Measurements from ENCODE around the gene PALLD. TPM values are rescaled to one million over a fixed set of nuclear protein-coding genes. Genes with fewer than 3 reads are reported as not detected.
A peak's percentile ranks its signal among the peaks of the same experiment; 100 is the strongest.

Gene PALLD
- total RNA-seq, 1 experiment from 2014 or later: 95.9 TPM

DNA sequence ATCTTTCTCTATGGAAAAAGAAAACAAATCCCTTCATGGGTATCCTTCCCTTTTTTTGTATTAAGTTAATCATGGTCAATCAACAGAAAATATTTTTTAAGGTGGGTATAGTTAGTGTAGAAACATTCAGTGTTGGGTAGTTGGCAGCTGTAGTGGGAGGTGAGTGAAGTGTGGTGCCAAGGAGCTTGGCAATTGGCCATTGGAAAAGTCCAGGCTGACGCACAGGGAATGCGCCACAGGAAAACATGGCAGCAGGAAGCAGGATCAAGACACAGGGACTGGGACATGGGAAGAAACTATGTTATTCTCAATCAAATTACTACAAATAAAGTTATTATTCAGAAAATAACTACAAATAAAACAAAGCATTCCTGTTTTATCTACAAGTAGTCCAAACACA is 20.0 kb downstream of the PALLD start:
- in situ Hi-C loops (cut with HindIII; ENCODE audit: low pct_unique_long_range_greater_than_20kb, low sequenced_read_pairs): no loop called here
- no peak for DNase-seq (ENCODE audit: low read depth)

DNA sequence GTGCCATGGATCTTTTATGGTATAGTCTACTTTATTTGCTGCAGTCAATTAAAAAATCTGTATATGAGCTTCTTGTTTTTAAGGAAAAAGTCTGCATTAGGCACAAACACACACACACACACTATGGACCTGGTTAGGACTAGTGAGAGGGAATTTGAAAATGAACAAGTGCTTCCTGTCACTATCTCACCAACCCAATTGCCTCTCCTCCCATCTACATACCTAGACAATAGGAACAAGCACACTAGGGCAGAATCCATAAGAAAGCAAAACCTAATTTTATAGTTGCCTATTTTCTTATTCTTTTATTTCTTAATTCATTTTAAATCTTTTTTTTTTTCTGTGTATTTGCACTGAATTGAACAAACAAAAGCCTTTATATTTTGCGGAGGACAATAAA is 22.7 kb downstream of the PALLD start:
- no peak for DNase-seq (ENCODE audit: low read depth)
- in situ Hi-C loops (cut with HindIII; ENCODE audit: low pct_unique_long_range_greater_than_20kb, low sequenced_read_pairs): no loop called here

DNA sequence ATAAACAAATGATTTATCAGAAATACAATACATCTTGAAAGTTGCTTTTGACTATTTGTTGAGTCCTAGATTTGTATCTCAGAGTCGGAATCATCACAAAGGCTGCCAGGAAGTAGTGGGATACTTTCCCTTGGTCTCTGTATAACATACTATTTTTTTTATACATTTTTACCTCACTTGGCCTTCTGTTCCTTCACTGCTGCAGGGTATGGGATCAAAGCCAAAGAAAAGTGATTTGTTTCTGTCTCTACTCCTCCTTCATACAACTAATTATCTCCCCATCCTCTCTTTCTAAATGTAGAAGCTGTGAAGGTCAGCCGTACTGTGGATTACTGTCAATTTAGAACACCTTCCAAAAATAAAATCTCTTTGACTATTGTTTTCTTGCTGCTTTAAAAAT is 24.9 kb downstream of the PALLD start:
- in situ Hi-C loops (cut with HindIII; ENCODE audit: low pct_unique_long_range_greater_than_20kb, low sequenced_read_pairs): no loop called here
- no peak for DNase-seq (ENCODE audit: low read depth)

DNA sequence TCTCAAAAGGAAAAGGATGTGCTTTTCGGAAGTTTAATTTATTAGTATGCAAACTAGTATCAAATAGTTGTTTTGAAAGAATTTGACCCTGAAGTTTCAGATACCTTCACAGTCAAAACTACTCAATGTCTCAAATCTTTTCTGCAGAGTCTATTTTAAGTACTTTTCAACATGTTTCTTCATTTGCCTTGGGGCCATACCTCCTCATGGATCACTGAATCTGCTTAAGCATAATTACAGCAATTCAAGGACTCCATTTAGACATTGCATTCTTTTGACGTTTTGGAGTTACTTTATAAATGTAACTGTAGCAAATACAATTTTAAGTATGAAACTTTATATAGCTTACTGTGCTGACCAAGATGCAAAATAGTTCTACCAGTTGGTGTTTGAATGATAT is 25.5 kb downstream of the PALLD start:
- DNase-seq (ENCODE audit: low read depth): no peak
- in situ Hi-C loops (cut with HindIII; ENCODE audit: low pct_unique_long_range_greater_than_20kb, low sequenced_read_pairs): no loop called here

DNA sequence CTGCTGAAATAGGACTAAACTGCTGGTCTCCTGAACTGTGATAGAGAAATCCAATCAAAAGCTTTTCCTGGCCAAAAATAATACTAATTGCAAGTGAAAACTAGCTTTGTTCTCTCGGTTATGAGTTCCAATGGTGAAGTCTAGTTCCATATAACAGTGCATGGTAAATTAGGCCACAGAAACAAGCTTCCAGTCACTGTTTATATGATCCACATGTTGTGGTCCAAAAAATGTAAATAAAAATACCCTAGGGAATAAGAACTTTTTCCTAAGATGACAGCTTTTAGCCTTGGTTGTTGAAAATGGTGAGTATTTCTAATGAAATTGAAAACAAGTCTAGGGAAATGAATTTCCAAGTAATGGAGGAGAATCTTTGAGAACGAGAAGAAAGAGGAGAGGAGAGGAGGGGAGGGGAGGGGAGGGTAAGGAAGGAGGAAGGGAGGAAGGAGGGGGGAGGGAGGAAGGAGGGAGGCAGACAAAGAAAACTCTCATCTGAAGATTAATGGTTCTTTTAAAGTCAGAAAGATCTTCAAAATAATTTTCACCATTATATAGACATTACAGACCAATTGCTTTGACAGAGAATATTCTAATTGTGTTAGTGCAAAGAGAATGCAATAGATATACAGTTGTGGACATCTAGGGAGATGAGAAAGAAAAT is 26.1 kb downstream of the PALLD start:
- no peak for DNase-seq (ENCODE audit: low read depth)
- in situ Hi-C loops (cut with HindIII; ENCODE audit: low pct_unique_long_range_greater_than_20kb, low sequenced_read_pairs): no loop called here

GRCh38 chr4:168524006-168524405 is 27.2 kb downstream of the PALLD start:
- DNase-seq (ENCODE audit: low read depth): peak; percentile 9
- in situ Hi-C loops (cut with HindIII; ENCODE audit: low pct_unique_long_range_greater_than_20kb, low sequenced_read_pairs): no loop called here

DNA sequence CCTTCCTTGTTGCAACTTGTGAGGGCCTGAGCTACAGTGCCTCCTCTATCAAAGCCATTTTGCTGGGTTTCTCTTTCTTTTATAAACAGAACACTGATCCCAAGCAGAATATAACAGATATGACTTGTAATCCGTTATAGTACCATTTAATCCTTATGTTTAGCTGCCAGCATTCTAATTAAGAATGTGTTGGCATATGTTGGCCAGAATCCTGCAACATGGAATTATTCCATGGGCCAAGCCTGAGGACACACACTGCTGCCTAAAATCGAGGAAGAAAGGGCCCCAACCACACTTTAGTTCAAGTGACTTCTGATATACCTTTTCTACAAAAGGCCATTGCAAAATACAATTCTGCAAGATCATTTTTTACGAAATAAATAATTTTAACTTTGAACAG is 28.0 kb downstream of the PALLD start:
- in situ Hi-C loops (cut with HindIII; ENCODE audit: low pct_unique_long_range_greater_than_20kb, low sequenced_read_pairs): no loop called here

DNA sequence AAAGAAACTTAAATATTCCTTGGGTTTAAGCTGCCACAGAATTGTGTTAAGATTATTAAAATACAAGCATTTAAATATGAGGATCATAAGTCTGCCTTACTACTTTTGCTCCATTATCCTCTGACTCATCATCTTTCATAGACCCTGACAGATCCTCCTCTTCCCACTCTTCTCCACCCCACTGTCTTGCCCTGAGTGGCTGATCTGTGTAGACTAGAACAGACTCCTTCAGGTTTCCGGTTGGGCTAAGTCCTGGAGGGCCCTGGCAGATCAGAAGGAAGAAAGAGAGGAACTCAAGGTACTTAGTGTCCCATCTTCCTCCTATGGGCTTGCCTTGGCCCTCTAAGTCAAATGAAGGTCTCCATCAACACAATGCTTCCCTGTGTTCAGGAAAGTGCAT is 30.7 kb downstream of the PALLD start:
- in situ Hi-C loops (cut with HindIII; ENCODE audit: low pct_unique_long_range_greater_than_20kb, low sequenced_read_pairs): no loop called here

More for the DNA sequence above, 28.0 kb downstream of the PALLD start:
- no peak for DNase-seq (ENCODE audit: low read depth)

DNA sequence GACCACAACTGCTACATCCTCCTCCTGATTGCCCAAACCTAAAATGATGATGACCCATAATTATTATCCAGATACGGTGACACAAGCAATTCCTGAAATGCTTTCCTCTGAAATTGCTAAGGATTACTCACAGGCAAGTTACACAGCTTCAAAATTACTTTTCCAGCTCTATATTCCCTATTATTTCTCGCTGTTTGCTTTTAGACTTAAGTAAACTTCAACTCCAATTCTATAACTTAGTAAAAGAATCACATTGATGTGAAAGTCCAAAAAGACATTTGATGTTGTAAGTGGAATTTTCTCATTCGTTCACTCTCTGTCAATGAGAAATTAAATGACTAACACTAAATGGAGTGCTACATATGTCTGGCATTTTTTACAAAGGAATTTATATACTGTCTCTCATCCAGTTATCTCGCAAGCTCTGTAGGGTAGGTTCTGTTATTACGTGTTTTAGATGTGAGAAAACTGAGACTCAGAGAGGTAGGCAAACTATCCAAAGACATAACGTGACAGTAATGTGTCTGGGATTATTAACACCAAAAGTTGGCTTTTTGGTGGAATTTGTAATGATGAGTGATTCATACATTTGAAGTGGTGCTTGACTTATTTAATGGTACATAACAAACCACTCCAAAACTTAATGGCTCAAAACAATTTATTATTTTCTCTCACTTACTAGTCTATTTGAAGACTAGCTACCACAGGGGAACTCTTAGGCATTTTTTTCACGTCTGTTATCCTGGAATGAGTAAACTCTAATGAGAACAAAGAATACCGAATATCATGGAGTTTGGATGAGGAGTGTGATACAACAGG is 31.5 kb downstream of the PALLD start:
- in situ Hi-C loops (cut with HindIII; ENCODE audit: low pct_unique_long_range_greater_than_20kb, low sequenced_read_pairs): no loop called here
- DNase-seq (ENCODE audit: low read depth): no peak

More for the DNA sequence above, 30.7 kb downstream of the PALLD start:
- no peak for DNase-seq (ENCODE audit: low read depth)

DNA sequence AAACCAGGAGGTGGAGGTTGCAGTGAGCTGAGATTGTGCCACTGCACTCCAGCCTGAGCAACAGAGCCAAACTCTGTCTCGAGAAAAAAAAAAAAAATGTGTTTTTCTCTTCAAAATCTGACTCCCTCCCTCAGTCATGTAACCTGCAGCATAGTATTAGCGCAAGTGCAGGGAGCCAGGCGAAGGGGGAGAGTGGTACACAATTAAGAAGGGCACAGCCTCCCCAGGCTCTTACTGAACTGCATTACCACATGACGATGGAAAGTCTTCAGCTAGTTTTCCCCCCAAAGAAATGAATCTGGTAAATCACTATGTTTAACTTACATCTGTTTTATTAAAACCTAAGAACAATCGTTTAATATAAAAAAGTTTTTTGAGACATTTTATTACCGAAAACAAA is 32.4 kb downstream of the PALLD start:
- DNase-seq (ENCODE audit: low read depth): no peak
- in situ Hi-C loops (cut with HindIII; ENCODE audit: low pct_unique_long_range_greater_than_20kb, low sequenced_read_pairs): no loop called here

DNA sequence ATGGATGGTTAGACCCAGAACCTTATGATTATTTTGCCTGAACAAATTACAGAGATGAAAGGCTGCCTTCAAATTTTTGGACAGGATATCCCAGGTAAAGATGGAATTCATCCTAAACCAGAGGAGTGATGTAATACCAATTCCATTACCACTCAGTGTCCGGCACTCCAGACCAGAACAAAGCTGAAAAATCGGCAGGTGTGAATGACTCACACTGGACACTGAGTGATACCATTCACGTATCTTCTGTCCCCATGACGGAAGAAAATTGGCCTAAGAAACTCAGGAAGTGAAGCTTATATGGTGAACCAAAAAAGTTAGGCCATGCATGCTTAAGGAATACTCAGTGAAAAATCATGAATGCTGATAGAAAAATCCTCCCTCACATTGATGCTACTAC is 34.5 kb downstream of the PALLD start:
- in situ Hi-C loops (cut with HindIII; ENCODE audit: low pct_unique_long_range_greater_than_20kb, low sequenced_read_pairs): no loop called here
- DNase-seq (ENCODE audit: low read depth): no peak

GRCh38 chr4:168534535-168534934 is 37.7 kb downstream of the PALLD start:
- in situ Hi-C loops (cut with HindIII; ENCODE audit: low pct_unique_long_range_greater_than_20kb, low sequenced_read_pairs): no loop called here
- DNase-seq (ENCODE audit: low read depth): no peak

DNA sequence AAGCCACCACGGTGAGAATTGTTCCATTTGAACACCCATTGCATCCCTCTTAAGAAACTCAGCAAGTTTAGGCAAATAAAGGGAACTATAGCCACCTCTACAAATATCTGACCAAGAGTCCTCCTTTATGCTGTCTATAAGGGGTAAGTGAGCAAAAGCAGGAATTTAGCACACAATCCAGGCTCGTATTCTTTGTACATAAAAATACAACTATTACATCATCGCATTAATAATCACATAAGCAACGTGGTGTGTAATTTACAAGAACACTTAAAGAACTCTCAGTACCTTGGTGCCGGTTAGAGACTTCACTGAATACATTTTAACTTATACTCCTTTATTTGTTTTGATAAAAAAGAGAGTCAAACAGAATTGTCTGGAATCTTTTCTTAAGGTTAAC is 38.8 kb downstream of the PALLD start:
- in situ Hi-C loops (cut with HindIII; ENCODE audit: low pct_unique_long_range_greater_than_20kb, low sequenced_read_pairs): no loop called here
- DNase-seq (ENCODE audit: low read depth): no peak

DNA sequence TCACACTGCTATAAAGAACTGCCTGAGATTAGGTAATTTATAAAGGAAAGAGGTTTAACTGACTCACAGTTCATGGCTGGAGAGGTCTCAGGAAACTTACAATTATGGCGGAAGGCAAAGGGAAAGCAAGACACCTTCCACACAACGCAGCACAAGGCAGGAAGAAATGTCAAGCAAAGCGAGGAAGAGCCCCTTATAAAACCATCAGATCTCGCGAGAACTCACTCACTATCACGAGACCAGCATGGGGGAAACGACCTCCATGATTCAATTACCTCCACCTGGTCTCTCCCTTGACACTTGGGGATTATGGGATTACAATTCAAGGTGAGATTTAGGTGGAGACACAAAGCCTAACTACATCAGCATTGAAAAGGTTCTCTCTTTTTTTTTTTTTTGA is 39.6 kb downstream of the PALLD start:
- no peak for DNase-seq (ENCODE audit: low read depth)
- in situ Hi-C loops (cut with HindIII; ENCODE audit: low pct_unique_long_range_greater_than_20kb, low sequenced_read_pairs): no loop called here

DNA sequence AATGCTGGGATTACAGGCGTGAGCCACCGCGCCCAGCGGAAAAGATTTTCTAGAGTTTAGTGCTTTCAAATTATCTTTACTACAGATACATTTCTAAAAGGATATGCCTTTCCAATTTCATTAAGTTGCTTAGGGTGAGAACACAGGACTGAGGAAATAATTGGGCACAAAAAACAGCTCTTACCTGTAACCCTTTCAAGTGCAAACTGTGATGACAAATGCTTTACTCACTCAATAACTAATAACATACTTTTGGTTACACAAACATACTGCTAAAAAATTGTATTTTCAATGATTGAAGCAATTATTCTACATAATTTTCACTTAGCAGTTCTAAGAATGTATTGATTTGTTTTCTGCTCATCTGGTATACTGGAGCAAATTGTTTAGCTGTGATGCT is 40.2 kb downstream of the PALLD start:
- in situ Hi-C loops (cut with HindIII; ENCODE audit: low pct_unique_long_range_greater_than_20kb, low sequenced_read_pairs): no loop called here

DNA sequence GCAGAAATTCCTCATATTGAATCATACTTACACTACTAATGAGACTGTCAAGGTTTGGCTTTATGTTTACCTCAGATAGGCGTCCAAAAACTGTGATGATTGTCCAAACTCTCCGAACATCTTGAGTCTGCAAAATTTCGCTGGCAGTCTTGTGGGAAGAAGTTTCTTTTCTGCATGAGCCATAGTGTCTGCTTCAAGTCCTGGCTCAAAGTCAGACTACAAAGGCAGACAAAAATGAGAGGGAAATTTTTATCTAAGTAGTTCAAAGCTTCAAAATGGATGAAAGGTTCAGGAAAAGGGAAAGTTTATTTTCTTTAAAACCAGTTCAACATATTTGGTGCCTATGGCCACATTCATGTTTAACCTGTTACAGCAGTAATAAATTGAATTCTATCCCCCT is 40.7 kb downstream of the PALLD start:
- no peak for DNase-seq (ENCODE audit: low read depth)
- in situ Hi-C loops (cut with HindIII; ENCODE audit: low pct_unique_long_range_greater_than_20kb, low sequenced_read_pairs): no loop called here

More for the DNA sequence above, 40.2 kb downstream of the PALLD start:
- DNase-seq (ENCODE audit: low read depth): no peak

DNA sequence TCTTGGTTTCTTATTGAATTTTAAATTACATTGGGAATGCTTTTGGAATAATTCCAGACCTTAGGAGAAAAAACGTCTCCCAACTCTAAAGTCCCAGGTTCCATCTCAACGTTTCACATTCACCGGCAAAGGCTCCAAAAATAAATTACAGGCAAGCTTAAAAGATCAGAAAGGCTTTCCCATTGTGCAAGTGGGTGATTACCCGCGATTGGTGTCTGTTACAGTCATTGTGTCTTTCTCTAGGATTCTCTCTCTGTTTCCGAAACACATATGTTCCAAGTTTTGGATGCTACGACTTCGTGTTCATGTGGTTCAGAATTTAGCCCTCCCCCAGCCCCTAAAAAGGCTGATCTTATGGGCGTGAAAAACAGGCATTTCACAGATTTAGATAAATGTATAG is 41.8 kb downstream of the PALLD start:
- in situ Hi-C loops (cut with HindIII; ENCODE audit: low pct_unique_long_range_greater_than_20kb, low sequenced_read_pairs): no loop called here
- DNase-seq (ENCODE audit: low read depth): no peak

DNA sequence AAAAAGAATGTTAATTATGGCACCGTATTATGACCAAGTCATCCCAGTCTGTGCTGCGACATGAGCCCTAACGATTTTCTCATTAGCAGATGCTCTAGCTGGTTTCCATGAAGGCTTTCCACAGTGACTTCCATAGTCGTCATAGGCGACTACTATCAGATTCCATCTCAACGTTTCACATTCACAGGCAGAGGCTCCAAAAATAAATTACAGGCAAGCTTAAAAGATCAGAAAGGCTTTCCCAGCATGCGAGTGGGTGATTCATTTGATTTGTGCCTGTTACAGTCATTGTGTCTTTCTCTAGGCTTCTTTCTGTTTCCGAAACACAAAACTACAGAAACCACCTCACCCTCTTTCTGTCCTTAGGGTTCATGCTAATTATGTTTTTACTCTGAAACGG is 43.2 kb downstream of the PALLD start:
- in situ Hi-C loops (cut with HindIII; ENCODE audit: low pct_unique_long_range_greater_than_20kb, low sequenced_read_pairs): no loop called here
- no peak for DNase-seq (ENCODE audit: low read depth)

GRCh38 chr4:168540503-168541265 is 43.8 kb downstream of the PALLD start:
- no peak for DNase-seq (ENCODE audit: low read depth)
- in situ Hi-C loops (cut with HindIII; ENCODE audit: low pct_unique_long_range_greater_than_20kb, low sequenced_read_pairs): no loop called here
